IPS-18c (cell line): ENCODE data around the gene NHLH1.

Source experiments
- H3K4me3 ChIP-seq: 2 replicates; pipeline ENCODE4 v1.7.0; 2013; ENCODE audit warnings: low read depth, mild to moderate bottlenecking, low read length, moderate library complexity; ENCODE audit not compliant: insufficient read depth
- H3K9me3 ChIP-seq: one replicate; pipeline ENCODE4 v1.6.1; 2013; ENCODE audit warnings: mild to moderate bottlenecking, low read length, moderate library complexity; ENCODE audit not compliant: control insufficient read depth, insufficient read depth

The NHLH1 gene

DNA sequence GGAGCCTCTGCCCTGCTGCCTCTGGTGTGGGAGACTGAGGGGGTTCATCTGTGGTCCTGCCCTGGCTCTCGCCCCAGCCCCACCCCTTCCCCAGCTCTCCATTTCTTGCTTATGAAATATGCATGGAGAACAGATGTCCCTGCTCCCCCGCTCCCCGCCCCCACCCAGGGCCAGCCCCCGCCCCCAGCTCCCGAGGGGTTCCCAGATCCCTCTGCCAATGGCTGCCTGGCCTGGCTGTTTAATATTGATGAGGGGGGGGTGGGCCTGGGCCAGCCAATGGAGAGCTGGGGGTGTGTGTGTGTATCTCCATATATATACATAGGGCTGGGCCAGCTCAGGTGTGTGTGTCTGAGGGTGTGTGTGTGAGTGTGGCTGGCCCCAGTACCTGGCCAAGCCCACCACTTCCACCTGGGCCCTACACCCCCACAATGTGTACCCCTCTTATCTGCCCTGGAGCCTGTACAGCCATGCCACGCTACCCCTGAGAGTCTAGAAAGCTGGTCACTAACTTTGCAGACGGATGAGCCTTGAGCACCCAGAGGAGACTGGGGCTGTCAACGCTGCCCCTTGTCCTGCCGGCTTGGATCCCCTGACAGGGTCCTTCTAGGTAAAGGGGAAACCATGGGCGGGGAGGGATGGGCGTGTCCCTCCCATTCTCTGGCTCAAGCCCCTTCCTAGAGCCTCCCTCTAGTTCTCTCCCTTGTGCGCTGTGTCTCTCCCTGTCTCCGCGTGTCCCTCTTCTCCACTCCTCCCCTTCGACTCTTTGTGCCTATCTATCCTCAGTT lies at the start of gene NHLH1:
NHLH1 (plus strand) TSS at position 341 of the 785 bp plus-strand sequence. CDS start 3,661 bp downstream, outside the sequence.
- no peak within 1 kb of the TSS for H3K4me3 ChIP-seq
- peaks cover 2% of the 10 kb centered on the region for H3K9me3 ChIP-seq

DNA sequence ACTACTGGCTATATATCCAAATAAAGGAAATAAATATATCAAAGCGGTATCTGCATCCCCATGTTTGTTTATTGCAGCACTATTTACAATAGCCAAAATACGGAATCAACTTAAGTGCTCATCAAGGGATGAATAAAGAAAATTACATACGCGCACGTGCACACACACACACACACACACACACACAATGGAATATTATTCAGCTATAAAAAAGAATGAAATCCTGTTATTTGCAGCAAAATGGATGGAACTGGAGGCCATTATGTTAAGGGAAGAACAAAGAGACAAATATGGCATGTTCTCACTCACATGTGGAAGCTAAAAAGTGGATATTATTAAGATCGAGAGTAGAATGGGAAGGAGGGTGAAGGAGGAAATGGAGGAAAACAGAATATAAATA lies 44.0 kb upstream of the NHLH1 start:
- Histone ChIP-seq H3K4me3 (no peak overlapping the region), H3K9me3 (no peaks in the 10 kb centered on the region)

DNA sequence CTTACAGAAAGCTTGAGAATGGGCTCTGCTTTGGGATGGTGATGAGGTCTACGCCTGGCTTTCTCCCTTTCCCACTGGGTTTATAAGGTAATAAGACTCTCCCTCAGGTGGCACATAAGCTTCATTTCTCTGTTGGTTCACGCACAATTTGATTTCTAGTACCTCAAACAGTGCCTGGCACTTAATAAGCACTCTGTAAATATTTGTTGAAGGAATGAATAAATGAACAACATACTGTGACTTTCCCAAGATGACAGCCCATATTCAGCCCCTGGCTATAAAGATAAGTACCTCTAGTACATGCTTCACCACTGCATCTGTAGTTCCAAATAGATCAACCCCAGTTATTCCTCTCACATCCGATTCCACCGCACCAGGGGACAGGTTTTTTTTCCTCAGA lies 41.6 kb upstream of the NHLH1 start:
- no peaks in the 10 kb centered on the region for H3K9me3 ChIP-seq
- no peak overlapping the region for H3K4me3 ChIP-seq

DNA sequence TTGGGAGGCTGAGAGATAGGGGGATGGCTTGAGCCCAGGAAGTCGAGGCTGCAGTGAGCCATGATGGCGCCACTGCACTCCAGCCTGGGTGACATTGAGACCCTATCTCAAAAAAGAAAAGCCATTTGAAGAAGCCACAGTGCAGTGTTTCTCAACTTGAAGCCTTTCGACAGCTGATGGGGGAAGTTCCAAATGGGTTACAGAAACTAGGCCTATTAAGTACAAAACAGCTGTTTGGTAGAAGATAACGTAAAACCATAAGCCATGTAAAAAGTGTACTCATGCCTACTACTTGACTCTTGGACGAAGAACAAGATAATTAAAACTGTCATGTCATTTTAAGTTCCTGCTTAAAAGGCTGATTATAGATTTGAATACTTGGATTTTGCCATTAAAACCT lies 40.5 kb upstream of the NHLH1 start:
- Histone ChIP-seq H3K4me3 (no peak overlapping the region), H3K9me3 (no peaks in the 10 kb centered on the region)

DNA sequence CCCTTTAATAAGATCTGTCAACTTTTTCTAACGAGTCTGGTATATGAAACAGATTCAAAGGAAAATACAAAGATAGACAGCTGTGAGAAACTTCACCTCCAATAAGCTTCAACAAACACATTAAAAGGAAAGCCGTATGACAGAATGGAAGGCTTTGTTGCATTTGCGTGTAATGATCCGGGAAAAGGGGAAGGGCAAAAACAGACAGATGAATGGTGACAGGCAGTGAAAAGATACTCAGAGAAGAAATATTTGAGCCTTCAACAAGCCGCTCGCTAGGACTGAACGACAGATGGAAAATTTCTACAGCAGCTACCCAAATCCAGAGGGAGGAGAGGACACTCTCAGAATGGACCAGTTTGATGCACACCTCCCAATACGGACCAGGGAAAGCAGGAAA lies 38.7 kb upstream of the NHLH1 start:
- Histone ChIP-seq H3K9me3 (no peaks in the 10 kb centered on the region), H3K4me3 (no peak overlapping the region)

DNA sequence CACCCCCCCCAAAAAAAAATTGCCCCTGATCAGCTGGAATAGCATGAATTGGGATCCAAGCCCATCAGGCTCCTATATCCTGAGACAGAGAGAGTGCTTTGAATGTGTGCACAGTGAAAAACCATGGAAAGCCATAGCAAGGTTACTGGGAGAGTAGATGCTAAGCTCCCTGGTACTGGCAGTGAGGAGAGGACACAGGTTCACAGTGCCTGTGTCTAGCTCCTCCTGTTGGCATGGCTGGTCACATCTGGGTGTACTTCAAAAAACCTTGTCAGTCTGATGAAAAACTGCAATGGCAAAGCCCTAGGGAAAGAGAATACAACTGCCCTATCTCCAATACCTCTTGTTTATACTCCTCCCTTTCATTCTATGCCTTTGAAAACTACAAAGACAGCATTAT lies 36.8 kb upstream of the NHLH1 start:
- no peak overlapping the region for H3K4me3 ChIP-seq
- no peaks in the 10 kb centered on the region for H3K9me3 ChIP-seq

DNA sequence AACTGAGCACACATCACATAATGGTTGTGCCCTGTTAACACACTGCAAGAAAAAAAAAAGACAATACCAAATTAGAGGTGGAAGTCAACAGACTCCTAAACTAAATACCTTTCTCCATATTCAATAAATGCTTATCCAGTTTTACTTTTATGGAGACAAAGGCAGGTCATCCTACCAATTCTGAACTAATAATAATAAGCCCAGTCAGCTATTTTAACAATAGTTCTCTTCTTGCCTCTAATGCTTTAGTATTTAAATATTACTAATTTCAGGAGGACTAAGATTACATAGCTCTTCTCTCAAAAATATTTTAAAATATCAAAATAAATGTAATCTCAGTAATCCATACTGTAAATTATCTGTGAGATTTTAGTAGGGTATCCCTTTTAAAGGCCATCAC lies 34.4 kb upstream of the NHLH1 start:
- no peak overlapping the region for H3K4me3 ChIP-seq

DNA sequence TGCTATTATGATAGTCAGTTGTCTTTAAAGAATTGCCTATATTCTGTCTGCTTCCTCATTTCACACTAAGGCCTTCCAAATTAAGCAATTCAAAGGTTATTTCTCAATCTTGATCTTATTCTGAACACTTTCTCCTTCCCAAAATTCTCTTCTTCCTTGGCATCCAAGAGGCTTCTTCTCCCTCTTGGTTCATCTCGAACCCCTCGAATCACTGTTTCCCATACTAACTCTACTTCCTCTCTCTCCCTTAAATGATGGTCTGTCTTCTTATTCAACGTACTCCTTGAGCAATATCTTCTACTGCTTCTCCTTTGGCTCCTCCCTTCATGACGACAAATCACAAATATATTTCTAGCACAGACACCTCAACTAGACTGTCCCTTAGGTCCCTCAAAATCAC lies 28.3 kb upstream of the NHLH1 start:
- no peaks in the 10 kb centered on the region for H3K9me3 ChIP-seq

More for the DNA sequence above, 34.4 kb upstream of the NHLH1 start:
- no peaks in the 10 kb centered on the region for H3K9me3 ChIP-seq

DNA sequence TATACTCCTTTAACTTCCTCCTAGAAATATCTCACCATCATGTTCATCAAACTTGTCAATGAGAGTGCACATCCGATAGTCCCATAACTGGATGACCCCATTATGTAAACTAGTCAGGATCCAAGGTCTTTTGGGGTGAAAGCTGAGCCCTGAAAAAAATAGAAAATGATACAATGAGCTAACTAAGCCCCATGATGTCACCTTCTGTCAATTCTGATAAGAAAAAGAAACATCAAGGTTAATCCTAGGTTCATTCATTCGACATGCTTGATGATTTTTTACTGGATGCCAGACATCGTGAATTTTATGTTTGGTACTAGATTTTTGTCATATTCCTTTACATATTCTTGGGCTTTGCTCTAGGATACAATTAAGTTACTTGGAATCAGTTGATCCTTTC lies 26.7 kb upstream of the NHLH1 start:
- no peak overlapping the region for H3K4me3 ChIP-seq
- H3K9me3 ChIP-seq = no peaks in the 10 kb centered on the region

More for the DNA sequence above, 28.3 kb upstream of the NHLH1 start:
- no peak overlapping the region for H3K4me3 ChIP-seq

DNA sequence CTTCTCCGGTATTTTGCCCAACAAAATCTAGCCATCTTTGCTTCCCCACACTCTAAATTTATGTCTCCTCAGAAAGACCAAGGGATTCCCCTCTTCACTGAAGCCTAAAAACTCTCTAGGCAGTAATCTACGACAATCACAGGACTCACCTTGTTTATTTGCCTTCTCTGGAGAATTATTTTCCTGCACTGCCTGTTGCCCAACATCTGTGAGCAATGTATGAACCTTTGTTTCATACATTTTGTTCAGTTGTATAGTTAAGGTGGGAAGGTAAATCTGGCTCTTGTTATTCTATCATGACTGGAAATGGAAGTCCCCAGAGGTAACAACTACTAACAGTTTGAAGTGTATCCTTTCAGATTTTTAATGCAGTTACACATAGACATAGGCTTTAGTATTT lies 26.0 kb upstream of the NHLH1 start:
- Histone ChIP-seq H3K9me3 (no peaks in the 10 kb centered on the region), H3K4me3 (no peak overlapping the region)

DNA sequence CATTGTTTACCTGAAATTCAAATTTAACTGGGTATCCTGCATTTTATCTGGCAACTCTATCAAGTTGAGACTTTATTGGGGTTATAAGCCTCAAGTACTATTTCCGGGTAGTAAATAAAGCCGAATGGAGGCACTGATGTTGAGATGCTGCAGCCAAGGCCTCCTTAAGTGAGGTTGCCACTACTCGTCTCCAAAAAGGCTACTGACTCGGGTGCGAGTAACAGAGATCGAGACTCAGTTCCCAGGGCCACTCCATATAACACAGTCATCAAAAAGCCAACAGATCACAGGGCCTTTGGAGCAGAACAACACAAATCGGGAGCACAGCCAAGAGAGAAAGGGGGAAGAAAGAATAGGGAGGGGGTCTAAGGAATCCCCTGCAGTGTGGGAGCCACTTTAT lies 24.3 kb upstream of the NHLH1 start:
- Histone ChIP-seq H3K4me3 (peak overlapping the region; percentile 87), H3K9me3 (no peaks in the 10 kb centered on the region)

DNA sequence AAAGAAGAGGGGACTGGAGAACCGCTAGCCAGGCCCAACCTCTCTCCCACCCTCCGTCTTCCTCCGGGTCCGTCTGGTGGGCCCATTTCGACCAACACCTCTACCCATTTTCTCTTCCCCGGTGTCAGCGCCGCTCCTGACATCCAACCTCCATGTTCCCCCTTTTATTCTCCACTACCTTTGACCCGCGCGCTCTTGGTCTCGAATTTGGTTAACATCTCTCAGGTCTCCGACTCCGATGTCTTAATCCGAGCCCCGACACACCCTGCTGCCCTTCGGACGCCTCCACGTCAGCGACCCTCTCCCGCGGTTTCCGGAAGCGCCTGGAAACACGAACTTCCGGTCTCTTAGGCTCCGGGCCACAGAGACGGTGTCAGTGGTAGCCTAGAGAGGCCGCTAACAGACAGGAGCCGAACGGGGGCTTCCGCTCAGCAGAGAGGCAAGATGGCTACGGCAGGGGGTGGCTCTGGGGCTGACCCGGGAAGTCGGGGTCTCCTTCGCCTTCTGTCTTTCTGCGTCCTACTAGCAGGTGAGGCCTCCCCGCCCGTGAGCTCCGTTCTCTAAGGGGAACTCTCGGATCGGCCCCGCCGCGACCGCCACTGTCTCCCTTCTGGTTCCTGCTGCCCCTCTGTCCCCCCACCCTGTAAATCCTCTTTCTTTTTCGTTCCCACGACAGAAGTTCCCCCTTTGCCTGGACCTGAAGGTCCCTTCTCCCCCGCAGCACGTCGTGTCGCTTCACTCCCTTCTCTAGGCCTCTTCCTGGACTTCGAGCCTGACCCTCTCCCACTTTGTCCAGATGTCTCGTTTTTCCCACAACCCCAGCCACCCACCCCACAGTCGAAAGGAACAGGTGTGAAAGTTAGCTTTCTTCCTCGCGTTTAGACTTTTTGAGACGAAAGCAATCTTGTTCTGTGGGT lies 23.7 kb upstream of the NHLH1 start, which contains the start of the genes COPA and NCSTN:
COPA (minus strand) TSS at position 298 of the 917 bp plus-strand sequence; CDS start at position 218, 80 bp downstream.
NCSTN (plus strand) TSS at position 431 of the 917 bp plus-strand sequence; CDS start at position 445, 14 bp downstream.
- Histone ChIP-seq H3K4me3 (peak within 1 kb of the TSS; percentile 87), H3K9me3 (no peaks in the 10 kb centered on the region)

DNA sequence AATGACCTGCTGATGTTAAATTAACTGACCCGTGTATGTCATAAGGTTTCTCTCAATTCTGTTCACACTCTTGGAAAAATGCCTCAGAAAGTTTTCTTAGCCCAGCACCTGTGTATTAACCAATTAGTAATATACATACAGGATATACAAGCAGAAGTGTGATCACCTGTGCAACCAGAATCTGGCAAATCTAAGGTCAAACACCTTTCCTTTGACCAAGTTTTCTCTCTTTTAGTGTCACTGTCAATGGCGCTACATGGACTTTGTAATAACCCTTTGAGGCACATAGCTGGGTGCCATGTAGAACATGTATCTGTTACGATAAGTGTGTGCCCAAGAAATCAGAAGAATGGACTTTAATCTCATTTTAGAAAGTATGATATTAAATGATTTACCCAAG lies 22.6 kb upstream of the NHLH1 start:
- Histone ChIP-seq H3K4me3 (peak overlapping the region; percentile 87), H3K9me3 (no peaks in the 10 kb centered on the region)

DNA sequence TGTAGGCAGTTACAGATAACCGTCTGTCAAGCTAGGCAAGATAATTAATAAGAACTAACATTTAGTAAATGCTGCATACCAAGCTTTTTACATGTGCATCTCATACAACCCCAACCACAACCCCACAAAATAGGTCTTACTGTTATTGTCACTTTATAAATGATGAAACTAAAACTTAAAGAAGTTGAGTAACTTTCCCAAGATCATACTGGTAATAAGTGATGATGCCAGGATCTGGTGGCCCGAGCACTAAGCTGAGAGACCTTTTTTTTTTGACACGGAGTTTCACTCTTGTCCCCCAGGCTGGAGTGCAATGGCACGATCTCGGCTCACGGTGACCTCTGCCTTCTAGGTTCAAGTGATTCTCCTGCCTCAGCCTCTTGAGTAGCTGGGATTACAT lies 21.9 kb upstream of the NHLH1 start:
- H3K4me3 ChIP-seq = no peak overlapping the region

DNA sequence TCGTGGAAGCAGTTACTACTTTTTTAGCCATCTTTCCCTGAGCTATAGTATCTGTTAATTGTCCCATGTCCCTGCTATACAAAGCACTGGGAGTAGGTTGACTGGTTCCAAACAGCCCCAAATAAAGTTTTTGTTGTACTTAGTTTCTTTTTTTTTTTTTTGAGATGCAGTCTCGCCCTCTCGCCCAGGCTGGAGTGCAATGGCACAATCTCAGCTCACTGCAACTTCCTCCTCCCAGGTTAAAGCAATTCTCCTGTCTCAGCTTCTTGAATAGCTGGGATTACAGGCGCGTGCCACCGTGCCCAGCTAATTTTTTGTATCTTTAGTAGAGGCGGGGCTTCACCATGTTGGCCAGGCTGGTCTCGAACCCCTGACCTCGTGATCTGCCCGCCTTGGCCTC lies 20.4 kb upstream of the NHLH1 start:
- Histone ChIP-seq H3K4me3 (no peak overlapping the region), H3K9me3 (no peaks in the 10 kb centered on the region)

More for the DNA sequence above, 21.9 kb upstream of the NHLH1 start:
- H3K9me3 ChIP-seq = no peaks in the 10 kb centered on the region

DNA sequence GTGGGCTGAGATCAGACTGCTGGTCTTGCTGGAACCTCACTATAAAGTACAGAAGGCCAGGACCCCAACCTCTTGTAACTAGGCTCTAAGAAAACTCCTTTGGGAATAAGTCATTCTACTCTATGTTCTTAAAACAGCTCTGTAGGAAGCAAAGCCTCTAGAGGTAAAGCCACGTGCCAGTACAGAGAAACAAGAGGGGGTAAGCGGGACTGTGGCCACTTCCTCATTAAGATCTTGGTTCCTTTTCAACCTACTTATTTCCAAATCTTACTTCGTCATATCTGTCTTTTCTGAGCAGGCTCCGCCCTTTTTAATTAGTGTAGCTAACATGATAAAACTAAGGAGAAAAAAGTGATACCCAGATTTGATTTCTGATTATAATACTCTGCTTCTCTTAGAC lies 19.9 kb upstream of the NHLH1 start:
- Histone ChIP-seq H3K4me3 (no peak overlapping the region), H3K9me3 (no peaks in the 10 kb centered on the region)

DNA sequence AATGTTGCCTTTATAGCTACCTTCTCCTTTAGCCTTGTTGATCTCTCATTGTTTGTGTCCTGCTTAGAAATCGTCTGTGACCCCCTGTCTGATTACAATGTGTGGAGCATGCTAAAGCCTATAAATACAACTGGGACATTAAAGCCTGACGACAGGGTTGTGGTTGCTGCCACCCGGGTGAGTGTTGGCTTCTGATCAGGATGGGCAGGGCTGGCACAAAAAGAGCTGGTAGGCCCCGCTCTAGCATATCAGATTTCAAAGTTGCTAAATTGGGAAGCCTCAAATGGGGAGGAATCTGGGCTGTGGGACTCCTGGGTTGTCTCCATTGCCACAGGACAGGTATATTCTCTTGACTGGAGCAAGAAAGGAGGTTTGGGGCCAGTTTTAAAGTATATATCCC lies 15.2 kb upstream of the NHLH1 start:
- Histone ChIP-seq H3K4me3 (no peak overlapping the region), H3K9me3 (no peaks in the 10 kb centered on the region)

DNA sequence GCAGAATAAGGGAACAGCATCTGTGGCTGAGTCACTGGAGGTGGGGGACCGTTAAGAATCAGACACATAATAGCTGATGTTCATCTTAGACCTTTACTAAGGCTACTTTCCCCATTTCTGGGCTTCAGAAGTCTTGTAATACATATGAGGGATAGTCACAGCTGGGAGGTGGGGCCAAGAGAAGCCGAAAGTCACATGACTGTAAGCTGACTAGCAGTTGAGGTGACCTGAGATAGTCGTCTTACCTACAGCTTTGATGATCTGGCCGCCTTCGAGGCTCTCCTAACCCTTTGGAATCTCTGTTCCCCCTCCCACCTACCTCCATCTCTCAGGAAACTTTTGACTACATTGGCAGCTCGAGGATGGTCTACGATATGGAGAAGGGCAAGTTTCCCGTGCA lies 14.3 kb upstream of the NHLH1 start:
- Histone ChIP-seq H3K4me3 (no peak overlapping the region), H3K9me3 (no peaks in the 10 kb centered on the region)
